SK-N-MC (cell line): Measurements from ENCODE around the gene GTF3C1.

Experiments used
- DNase-seq: peaks from one replicate; pipeline ENCODE4 v3.0.0-alpha.2; 2011; ENCODE audit warnings: low read depth, low spot score
- H3K27ac ChIP-seq: fragments of 200-600 bp; sonication (generic); 2 replicates; pipeline ENCODE4 v1.5.1; 2016; ENCODE audit warnings: mixed run types
- H3K36me3 ChIP-seq: fragments of 200-600 bp; sonication (generic); 2 replicates; pipeline ENCODE4 v1.6.1; 2017; ENCODE audit warnings: antibody characterized with exemption, low read length, mixed read lengths; ENCODE audit not compliant: insufficient read depth
- H3K4me3 ChIP-seq: fragments of 200-600 bp; sonication (generic); 2 replicates; pipeline ENCODE4 v1.5.1; 2016
- H3K9ac ChIP-seq: fragments of 200-600 bp; sonication (generic); 2 replicates; pipeline ENCODE4 v1.8.0; 2017; ENCODE audit warnings: mixed run types, mixed read lengths; ENCODE audit not compliant: insufficient read length
- H3K9me3 ChIP-seq: fragments of 200-600 bp; sonication (generic); 2 replicates; pipeline ENCODE4 v1.6.1; 2017; ENCODE audit warnings: low read depth, mild to moderate bottlenecking, antibody characterized with exemption, low read length, moderate library complexity, mixed read lengths
- EZH2 ChIP-seq: fragments of 200-600 bp; sonication (generic); IDR thresholded peaks from one replicate; pipeline ENCODE4 v1.6.1; 2017; ENCODE audit warnings: antibody characterized with exemption
- FOXP2 ChIP-seq: optimal IDR thresholded peaks from 2 replicates; pipeline ENCODE3; 2011; ENCODE audit warnings: mild to moderate bottlenecking, moderate library complexity; ENCODE audit not compliant: insufficient read depth; ENCODE audit errors: extremely low read length, control extremely low read depth
- POLR2AphosphoS5 ChIP-seq: IDR thresholded peaks from 2 replicates; pipeline ENCODE4 v1.6.1; 2012; ENCODE audit warnings: mild to moderate bottlenecking, low read depth, low read length, borderline replicate concordance

The GTF3C1 gene

DNA sequence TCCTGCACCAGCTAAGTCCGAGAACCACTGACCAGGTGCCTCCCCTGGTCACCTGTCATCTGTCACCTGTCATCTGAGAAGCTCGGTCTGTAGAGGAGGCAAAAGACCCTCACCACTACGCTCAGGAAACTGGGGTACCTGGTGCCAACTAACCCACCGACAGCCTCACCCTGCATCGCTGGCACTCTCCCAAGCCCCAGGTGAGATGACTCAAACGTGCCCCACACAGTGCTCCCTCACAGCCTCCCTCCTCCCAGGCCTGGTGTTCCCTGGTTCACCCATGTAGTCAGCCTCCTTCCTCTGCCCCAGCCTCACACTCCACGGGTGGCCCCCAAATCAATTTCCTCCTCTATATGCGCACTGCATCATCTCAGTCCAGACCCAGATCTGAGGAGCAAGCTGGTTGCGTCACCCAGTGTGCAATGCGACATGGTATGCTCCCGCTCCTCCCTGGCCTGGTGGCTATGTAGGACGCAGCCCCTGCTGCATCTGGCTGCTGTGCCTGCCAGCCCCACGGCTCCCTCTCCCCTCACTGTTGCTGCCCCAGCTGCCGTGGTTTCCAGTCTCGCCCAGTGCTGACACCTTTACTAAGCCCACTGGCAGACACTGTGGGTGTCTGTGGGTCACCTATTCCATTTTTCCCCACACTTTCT is 68.3 kb downstream of the GTF3C1 start:
- TF ChIP-seq POLR2AphosphoS5 (no peak), EZH2 (no peak), FOXP2 (no peak)
- DNase-seq, result no peak
- Histone ChIP-seq H3K36me3 (peaks cover 83% of the 10 kb centered on the region), H3K9me3 (no peaks in the 10 kb centered on the region), H3K27ac (no peak overlapping the region), H3K9ac (no peak overlapping the region), H3K4me3 (no peak overlapping the region)

DNA sequence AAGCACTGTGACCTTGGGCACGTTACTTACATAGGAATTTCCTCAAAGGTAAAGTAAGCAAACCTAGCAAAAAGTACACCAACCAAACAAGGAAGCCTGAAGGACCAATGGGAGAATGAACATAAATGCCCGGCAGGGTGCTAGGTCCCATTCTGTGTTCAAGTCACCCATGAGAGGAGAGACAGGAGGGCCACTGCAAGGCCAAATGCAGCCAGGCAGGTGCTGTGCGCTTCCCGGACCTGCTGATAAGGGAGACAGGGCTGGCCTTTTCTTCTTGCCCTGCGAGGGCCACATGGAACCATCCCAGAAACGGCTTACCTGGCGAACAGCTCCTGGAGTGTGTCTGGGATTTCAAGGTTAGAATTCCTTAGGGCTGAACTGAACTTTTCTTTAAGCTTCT is 69.0 kb downstream of the GTF3C1 start:
- DNase-seq, result no peak
- peaks cover 84% of the 10 kb centered on the region for H3K36me3 ChIP-seq

GRCh38 chr16:27476240-27476639 is 73.5 kb downstream of the GTF3C1 start:
- Histone ChIP-seq H3K9ac (no peak overlapping the region), H3K27ac (no peak overlapping the region), H3K36me3 (peaks cover 63% of the 10 kb centered on the region), H3K4me3 (no peak overlapping the region), H3K9me3 (no peaks in the 10 kb centered on the region)
- DNase-seq, result no peak
- no peak for TF ChIP-seq POLR2AphosphoS5
- no peak for TF ChIP-seq FOXP2
- no peak for TF ChIP-seq EZH2

More for the DNA sequence above, 69.0 kb downstream of the GTF3C1 start:
- TF ChIP-seq EZH2 (no peak), FOXP2 (no peak), POLR2AphosphoS5 (no peak)
- Histone ChIP-seq H3K9me3 (no peaks in the 10 kb centered on the region), H3K9ac (no peak overlapping the region), H3K4me3 (no peak overlapping the region), H3K27ac (no peak overlapping the region)

DNA sequence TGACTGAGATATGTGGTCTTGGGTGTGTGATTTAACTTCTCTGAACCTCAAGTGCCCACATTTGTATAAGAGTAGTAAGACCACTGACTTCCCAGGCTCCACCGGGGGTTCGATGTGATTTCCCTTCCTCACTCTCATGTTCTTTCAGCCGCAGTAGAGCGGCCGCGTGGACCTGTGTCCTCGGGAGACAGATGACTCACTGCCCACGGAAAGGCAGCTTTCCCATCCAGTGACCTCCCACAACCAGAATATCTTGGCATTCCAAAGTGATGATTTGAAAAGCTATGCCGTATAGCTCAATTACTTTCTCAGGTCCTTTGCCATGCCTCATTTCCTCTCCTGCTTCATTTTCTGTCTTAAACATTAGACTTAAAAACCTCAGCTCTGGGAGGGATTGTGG is 74.2 kb downstream of the GTF3C1 start:
- Histone ChIP-seq H3K27ac (no peak overlapping the region), H3K9me3 (no peaks in the 10 kb centered on the region), H3K4me3 (no peak overlapping the region), H3K36me3 (peaks cover 62% of the 10 kb centered on the region), H3K9ac (no peak overlapping the region)
- TF ChIP-seq FOXP2 (no peak), EZH2 (no peak), POLR2AphosphoS5 (no peak)
- no peak for DNase-seq

GRCh38 chr16:27474921-27475320 is 74.8 kb downstream of the GTF3C1 start:
- no peak for DNase-seq
- H3K9me3 ChIP-seq, result no peaks in the 10 kb centered on the region

DNA sequence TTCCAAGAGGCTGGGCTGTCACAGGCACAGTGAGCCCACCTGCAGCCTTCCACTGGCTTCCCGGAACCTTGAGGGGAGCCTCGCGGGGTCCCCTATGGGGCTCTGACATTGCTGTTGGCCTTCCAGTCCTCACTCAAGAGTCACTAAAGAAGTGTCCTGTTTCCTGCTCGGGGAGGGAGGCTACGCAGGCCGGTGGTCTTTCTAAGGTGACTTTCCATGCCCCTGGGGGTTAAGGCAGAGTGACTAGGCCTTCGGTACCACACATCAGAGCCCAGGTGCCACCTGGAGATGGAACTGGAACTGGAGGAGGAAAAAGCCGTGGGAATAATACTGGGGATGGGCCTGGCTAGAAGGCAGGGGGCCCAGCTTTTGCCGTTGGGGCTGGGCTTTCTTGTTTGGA is 75.7 kb downstream of the GTF3C1 start:
- Histone ChIP-seq H3K36me3 (peaks cover 72% of the 10 kb centered on the region), H3K9me3 (no peaks in the 10 kb centered on the region), H3K9ac (no peak overlapping the region), H3K27ac (no peak overlapping the region), H3K4me3 (no peak overlapping the region)
- TF ChIP-seq POLR2AphosphoS5 (no peak), EZH2 (no peak), FOXP2 (no peak)
- DNase-seq, result no peak

More at GRCh38 chr16:27474921-27475320, 74.8 kb downstream of the GTF3C1 start:
- Histone ChIP-seq H3K27ac (no peak overlapping the region), H3K4me3 (no peak overlapping the region), H3K9ac (no peak overlapping the region), H3K36me3 (peaks cover 63% of the 10 kb centered on the region)
- TF ChIP-seq POLR2AphosphoS5 (no peak), EZH2 (no peak), FOXP2 (no peak)

DNA sequence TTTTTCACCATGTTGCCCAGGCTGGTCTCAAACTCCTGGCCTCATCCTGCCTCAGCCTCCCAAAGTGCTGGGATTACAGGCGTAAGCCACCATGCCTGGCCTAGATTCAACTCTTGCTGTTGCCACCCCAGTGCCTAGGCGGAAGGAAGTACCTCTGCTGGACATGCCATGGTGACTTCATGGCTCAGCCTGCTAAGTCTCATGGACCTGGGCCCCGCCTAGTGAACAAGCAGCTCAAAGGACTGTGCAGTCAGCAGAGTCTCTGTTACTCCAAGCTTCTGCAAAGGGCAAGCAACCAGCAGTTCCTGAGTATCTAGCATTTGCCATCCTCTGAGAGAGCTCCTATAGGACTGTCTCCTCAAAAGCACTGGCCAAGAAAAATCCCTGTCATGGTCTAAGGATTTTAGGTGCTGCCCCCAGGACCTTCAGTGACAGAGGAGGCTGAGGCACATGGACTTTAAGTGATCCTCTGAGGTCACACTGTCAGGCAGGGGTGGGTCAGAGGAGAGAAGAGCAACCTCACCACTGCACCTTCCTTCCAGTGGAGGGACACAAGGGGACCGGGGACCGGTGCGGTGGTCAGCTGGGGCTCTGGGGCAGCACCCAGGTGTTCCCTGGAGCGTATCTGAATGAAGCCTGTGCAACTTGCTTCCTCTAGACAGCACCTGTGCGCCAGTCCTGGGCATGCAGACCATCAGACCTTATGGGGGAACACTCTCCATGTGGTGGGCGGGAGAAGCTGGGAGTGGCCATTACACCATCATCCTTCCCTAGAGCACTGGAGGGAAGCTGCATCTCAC is 76.4 kb downstream of the GTF3C1 start:
- Histone ChIP-seq H3K9ac (no peak overlapping the region), H3K36me3 (peaks cover 71% of the 10 kb centered on the region), H3K4me3 (no peak overlapping the region), H3K27ac (no peak overlapping the region), H3K9me3 (no peaks in the 10 kb centered on the region)
- TF ChIP-seq POLR2AphosphoS5 (no peak), FOXP2 (no peak), EZH2 (no peak)
- no peak for DNase-seq

GRCh38 chr16:27472091-27473020 is 77.4 kb downstream of the GTF3C1 start:
- no peak for DNase-seq
- H3K4me3 ChIP-seq, result no peak overlapping the region
- H3K9me3 ChIP-seq, result no peaks in the 10 kb centered on the region
- no peak overlapping the region for H3K9ac ChIP-seq
- no peak for TF ChIP-seq FOXP2
- TF ChIP-seq EZH2, result no peak
- TF ChIP-seq POLR2AphosphoS5, result no peak
- no peak overlapping the region for H3K27ac ChIP-seq
- peaks cover 71% of the 10 kb centered on the region for H3K36me3 ChIP-seq
